SK-MEL-5 (cell line): ENCODE data around the gene YPEL4. TPM values are rescaled to one million over a fixed set of nuclear protein-coding genes. Genes with fewer than 3 reads are reported as not detected.

Experiments
- DNase-seq: peaks from one replicate; pipeline ENCODE4 v3.0.0-alpha.2; 2016; ENCODE audit warnings: low read depth, low spot score
- in situ Hi-C: cut with HindIII; loops from 2 replicates; pipeline ENCODE4 v1.10.0; 2016; ENCODE audit warnings: low sequenced_read_pairs, high pct_unique_total_duplicates, low pct_unique_long_range_greater_than_20kb
- small RNA-seq, 2 experiments: library from RNA; depleted of rRNA; stranded (forward); fragments of <200 nt; gene quantifications; one replicate each; pipeline ENCODE3, GENCODE V24; 2014
- total RNA-seq: library from RNA; depleted of rRNA; stranded (reverse); fragments of >200 nt; shearing (Covaris generic); gene quantifications from 2 replicates; pipeline ENCODE4 v1.2.3, GENCODE V29; 2014; rRNA removed

Gene YPEL4
- total RNA-seq, 1 experiment from 2014 or later, result 4.5 TPM

GRCh38 chr11:57610170-57610569, 39.5 kb downstream of the YPEL4 start:
- in situ Hi-C loops, result no loop called here

GRCh38 chr11:57605028-57605420, 44.7 kb downstream of the YPEL4 start:
- no peak for DNase-seq
- in situ Hi-C loops, result no loop called here

More at GRCh38 chr11:57610170-57610569, 39.5 kb downstream of the YPEL4 start:
- no peak for DNase-seq

DNA sequence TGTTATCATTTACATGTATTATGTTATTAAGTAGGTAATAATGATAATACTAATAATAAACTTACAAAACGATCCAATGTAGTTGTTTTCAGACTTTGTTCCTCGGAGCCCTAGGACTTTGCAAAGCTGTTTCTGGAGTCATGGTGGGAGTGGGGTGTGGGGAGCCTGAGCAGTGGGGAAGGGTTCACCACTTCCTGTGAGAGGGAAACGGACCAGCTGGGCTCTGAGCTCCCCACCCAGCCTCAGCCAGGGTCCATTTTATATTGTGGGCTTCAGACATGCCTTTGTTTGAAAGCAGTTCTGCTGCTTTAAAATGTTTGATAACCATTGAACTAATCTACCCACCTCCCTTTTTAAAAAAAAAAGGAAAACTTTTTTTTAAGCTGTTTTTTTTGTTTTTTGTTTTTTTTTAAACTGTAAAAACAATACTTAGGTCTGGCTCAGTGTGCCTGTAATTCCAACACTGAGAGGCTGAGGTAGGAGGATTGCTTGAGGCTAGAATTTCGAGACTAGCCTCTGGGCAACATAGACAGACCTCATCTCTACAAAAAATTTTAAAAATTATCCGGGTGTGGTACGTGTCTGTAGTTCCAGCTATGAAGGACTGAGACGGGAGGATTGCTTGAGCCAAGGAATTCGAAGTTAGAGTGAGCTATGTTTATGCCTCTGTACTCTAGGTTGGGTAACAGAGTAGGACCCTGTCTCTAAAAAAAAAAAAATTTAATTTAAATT, 45.2 kb downstream of the YPEL4 start:
- in situ Hi-C loops, result no loop called here
- no peak for DNase-seq

DNA sequence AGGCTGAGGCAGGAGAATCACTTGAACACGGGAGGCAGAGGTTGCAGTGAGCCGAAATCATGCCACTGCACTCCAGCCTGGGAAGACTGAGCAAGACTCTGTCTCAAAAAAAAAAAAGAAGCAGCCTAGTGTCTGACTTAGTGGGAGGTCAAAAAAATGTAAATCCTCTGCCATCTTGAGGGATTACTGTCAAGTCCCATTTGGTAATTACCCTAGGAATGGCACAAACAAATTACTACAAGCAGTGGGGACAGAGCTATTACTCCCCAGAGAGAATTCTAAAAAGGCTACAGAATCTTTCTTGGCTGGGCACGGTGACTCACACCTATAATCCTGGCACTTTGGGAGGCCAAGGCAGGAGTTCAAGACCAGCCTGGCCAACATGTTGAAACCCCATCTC, 48.4 kb downstream of the YPEL4 start:
- DNase-seq, result no peak
- in situ Hi-C loops, result no loop called here

- in situ Hi-C loops, result no loop called here
- DNase-seq, result no peak
These were observed 50.3 kb downstream of the YPEL4 start for GRCh38 chr11:57599381-57599780.

GRCh38 chr11:57598831-57599155, 50.9 kb downstream of the YPEL4 start:
- in situ Hi-C loops, result no loop called here
- no peak for DNase-seq

DNA sequence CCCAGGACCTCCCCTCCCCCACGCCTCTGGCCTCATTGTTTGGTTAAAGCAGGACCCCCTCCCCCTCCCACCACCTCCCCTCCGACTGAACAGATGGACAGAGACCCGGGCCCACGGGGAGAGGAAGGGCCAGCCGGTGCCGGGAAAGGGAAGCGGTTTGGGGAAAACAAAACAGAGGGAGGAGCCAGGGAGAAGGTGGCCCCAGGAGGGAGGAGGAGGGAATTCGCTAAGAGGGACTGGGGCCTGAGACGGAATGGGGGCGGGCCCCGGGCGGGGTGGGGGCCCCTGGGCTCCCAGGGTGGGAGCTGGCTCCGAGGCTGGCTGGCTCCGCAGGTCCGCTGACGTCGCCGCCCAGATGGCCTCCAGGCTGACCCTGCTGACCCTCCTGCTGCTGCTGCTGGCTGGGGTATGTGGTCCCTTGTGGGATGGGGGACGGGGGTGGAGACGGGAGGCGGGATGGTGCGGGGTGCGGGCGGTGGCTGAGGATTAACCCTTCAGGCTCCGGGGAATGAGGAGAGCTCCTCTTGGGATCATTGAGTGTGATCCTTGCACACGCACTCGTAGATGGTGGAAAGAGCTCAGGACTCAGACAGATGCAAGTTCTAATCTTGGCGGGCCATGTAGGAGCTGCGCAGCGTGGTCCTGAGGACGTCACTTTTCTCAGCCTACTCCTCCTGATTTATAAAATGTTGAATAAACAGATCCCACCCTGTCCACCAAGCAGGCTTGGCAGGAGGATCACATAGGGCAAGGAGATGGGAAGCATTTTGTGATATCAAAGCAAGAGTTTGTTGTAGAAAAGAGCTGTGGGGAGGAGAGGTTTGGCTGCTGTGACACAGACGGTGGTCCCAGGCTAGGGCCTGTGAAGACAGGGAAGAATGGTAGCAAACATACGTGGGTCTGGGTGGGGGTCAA, 51.5 kb downstream of the YPEL4 start:
- no peak for DNase-seq
- in situ Hi-C loops, result no loop called here

GRCh38 chr11:57597461-57597915, 52.2 kb downstream of the YPEL4 start, which contains the start of gene SERPING1:
TSS of gene SERPING1 (plus strand) at chr11:57597685. CDS start at chr11:57598271, 586 bp downstream.
- in situ Hi-C loops, result no loop called here
- no peak for DNase-seq

DNA sequence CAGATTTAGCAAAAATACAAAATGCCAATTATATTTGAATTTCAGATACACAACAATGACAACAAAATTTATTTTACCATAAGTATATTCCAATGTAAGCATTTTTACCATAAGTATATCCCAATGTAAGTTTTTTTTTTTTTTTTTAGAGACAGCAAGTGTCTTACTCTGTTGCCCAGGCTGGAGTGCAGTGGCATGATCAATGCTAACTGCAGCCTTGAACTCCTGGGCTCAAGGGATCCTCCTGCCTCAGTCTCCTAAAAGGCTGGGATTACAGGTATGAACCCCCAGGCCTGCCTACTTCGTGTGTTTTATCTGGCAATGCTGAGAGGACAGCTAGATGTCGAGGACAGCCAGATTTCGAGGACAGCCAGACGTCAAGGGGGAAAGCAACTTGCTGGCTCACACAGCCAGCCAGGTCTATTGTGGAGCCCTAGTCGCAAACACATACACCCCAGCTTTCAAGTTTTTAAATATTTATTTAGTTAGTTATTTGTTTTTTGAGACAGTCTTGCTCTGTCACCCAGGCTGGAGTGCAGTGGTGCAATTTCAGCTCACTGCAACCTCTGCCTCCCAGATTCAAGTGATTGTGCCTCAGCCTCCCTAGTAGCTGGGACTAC, 53.3 kb downstream of the YPEL4 start:
- in situ Hi-C loops, result no loop called here
- no peak for DNase-seq

Small RNA genes within 50 kb of the gene (small RNA-seq; reads per million reads assigned to genes)
- 0.91 to 130 reads per million in 2 experiments for gene MIR130A

Other genes starting within 250 kb of the YPEL4 start
- gene SLC43A3, start 222.8 kb downstream of the YPEL4 start, total RNA-seq, result 30.6 and 37.0 TPM in 2 replicates
- 0.29 and 1.1 TPM in 2 replicates for gene RTN4RL2, start 189.4 kb downstream of the YPEL4 start, total RNA-seq
- 10.1 and 11.2 TPM in 2 replicates for gene SLC43A1, start 134.2 kb downstream of the YPEL4 start, total RNA-seq
- gene TIMM10, start 119.2 kb downstream of the YPEL4 start, total RNA-seq, result 48.5 and 51.6 TPM in 2 replicates
- gene SMTNL1, start 112.3 kb downstream of the YPEL4 start, total RNA-seq, result not detected in 2 replicates
- 17.0 and 22.4 TPM in 2 replicates for gene UBE2L6, start 82.2 kb downstream of the YPEL4 start, total RNA-seq
- not detected in 2 replicates for gene SERPING1, start 52.2 kb downstream of the YPEL4 start, total RNA-seq
- gene CLP1, start 7.8 kb upstream of the YPEL4 start, total RNA-seq, result 17.8 and 19.2 TPM in 2 replicates
- 28.7 and 30.4 TPM in 2 replicates for gene ZDHHC5, start 18.2 kb upstream of the YPEL4 start, total RNA-seq
- 14.1 and 20.3 TPM in 2 replicates for gene MED19, start 62.3 kb upstream of the YPEL4 start, total RNA-seq
- 238 and 245 TPM in 2 replicates for gene TMX2, start 62.7 kb upstream of the YPEL4 start, total RNA-seq
- 171 and 183 TPM in 2 replicates for gene SELENOH, start 91.6 kb upstream of the YPEL4 start, total RNA-seq
- not detected in 2 replicates for gene BTBD18, start 101.9 kb upstream of the YPEL4 start, total RNA-seq
- 51.6 and 53.8 TPM in 2 replicates for gene CTNND1, start 111.9 kb upstream of the YPEL4 start, total RNA-seq